Ecto neural progenitor cell (in vitro differentiated cells): ENCODE data around the gene RBMY1B.
"Not testable (repeated sequence)": the region's sequence is repeated elsewhere in the genome, so short reads cannot be mapped to it uniquely, and the experiment has no call there.

Source experiments
- DNase-seq: peaks from one replicate; pipeline ENCODE4 v3.0.0-alpha.2; 2018; ENCODE audit warnings: low spot score

RBMY1B gene

GRCh38 chrY:21511038-21511437 lies at the start of gene RBMY1B:
Gene RBMY1B, plus strand, starts transcription at chrY:21511338. Its CDS starts 2,013 bp downstream, at chrY:21513351.
- DNase-seq, result not testable (repeated sequence)

- DNase-seq, result not testable (repeated sequence)
These were observed 48.2 kb upstream of the RBMY1B start for GRCh38 chrY:21462915-21463314.

DNA sequence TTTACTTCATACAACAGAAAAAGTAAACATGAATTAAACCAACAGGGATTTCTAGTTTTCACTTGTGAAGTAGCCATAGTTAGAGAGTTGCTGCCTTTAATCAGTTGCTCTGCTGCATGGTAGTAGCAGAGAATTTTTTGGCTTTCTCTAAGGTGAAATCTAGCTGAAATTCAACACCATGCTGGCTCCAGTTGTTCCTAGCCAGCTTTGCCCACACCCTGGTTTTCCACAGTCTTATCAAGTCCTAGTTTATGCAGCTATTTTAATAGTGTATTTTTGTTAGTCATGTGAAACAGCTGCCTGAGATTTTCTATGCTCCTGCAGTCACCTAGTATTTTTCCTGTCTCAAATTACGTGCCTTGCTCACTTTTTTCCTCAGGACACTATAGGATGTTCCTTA lies 28.2 kb upstream of the RBMY1B start:
- no peak for DNase-seq

GRCh38 chrY:21534579-21534978 lies 23.4 kb downstream of the RBMY1B start, which contains the start of gene RBMY1A1:
Gene RBMY1A1, plus strand, starts transcription at chrY:21534879. Its CDS starts 2,013 bp downstream, at chrY:21536892.
- not testable (repeated sequence) for DNase-seq

GRCh38 chrY:21559316-21559984 lies 48.3 kb downstream of the RBMY1B start:
- not testable (repeated sequence) for DNase-seq
